ENCODE data around the gene DNAI2.

- no peak for TF ChIP-seq POLR2A (IDR thresholded peaks at IDR 0.05)
- no peak for TF ChIP-seq CTCF (IDR thresholded peaks at IDR 0.05)
These were observed 28.2 kb upstream of the DNAI2 start for GRCh38 chr17:74245871-74246270.
